Umbilical cord (tissue), 2 donors: ENCODE measurements around the gene MMUT. TPM values are rescaled to one million over a fixed set of nuclear protein-coding genes. Genes with fewer than 3 reads are reported as not detected.
A peak's percentile ranks its signal among the peaks of the same experiment; 100 is the strongest.
"Not testable (repeated sequence)": the region's sequence is repeated elsewhere in the genome, so short reads cannot be mapped to it uniquely, and the experiment has no call there.

Source experiments
- DNase-seq: peaks from one replicate; pipeline ENCODE4 v3.0.0-alpha.2; 2015; ENCODE audit warnings: low spot score
- total RNA-seq: library from RNA; depleted of rRNA; stranded (reverse); fragments of >200 nt; gene quantifications from one replicate; pipeline ENCODE4 v1.2.3, GENCODE V29; 2014; ENCODE audit warnings: low replicate concordance; ENCODE audit not compliant: insufficient read depth

MMUT gene
- 21.4 TPM for total RNA-seq

GRCh38 chr6:49462927-49463611, at the start of gene MMUT, which contains the start of gene CENPQ:
TSS of gene MMUT (minus strand) at chr6:49463253. CDS start at chr6:49459466, 3,787 bp downstream.
TSS of gene CENPQ (plus strand) at chr6:49463370. CDS start at chr6:49470177, 6,807 bp downstream.
- peak; percentile 98 for DNase-seq

GRCh38 chr6:49509342-49509741, 46.3 kb upstream of the MMUT start:
- no peak for DNase-seq

GRCh38 chr6:49506569-49507111, 43.6 kb upstream of the MMUT start:
- no peak for DNase-seq

- DNase-seq = no peak
These were observed 41.6 kb upstream of the MMUT start for GRCh38 chr6:49504666-49505065.

- no peak for DNase-seq
These were observed 36.6 kb upstream of the MMUT start, which contains the start of gene GLYATL3 for GRCh38 chr6:49499623-49500022. TSS of gene GLYATL3 (plus strand) at chr6:49499923. CDS start at chr6:49511991, 12,068 bp downstream.

GRCh38 chr6:49499126-49499525, 36.1 kb upstream of the MMUT start:
- DNase-seq = no peak

- DNase-seq = no peak
These were observed 34.3 kb upstream of the MMUT start for GRCh38 chr6:49497304-49497703.

- DNase-seq = no peak
These were observed 27.6 kb upstream of the MMUT start for GRCh38 chr6:49490633-49491032.

- DNase-seq = not testable (repeated sequence)
These were observed 20.3 kb upstream of the MMUT start for GRCh38 chr6:49483380-49483779.

- not testable (repeated sequence) for DNase-seq
These were observed 18.8 kb upstream of the MMUT start for GRCh38 chr6:49481846-49482245.

GRCh38 chr6:49479308-49479970, 16.4 kb upstream of the MMUT start:
- no peak for DNase-seq

- not testable (repeated sequence) for DNase-seq
These were observed 13.5 kb upstream of the MMUT start for GRCh38 chr6:49476564-49476963.

GRCh38 chr6:49468042-49468441, 5.0 kb upstream of the MMUT start:
- DNase-seq = no peak

GRCh38 chr6:49464691-49465090, 1.6 kb upstream of the MMUT start:
- DNase-seq = no peak

- no peak for DNase-seq
These were observed 537 bp upstream of the MMUT start for GRCh38 chr6:49463612-49463967.

GRCh38 chr6:49462599-49462926, 490 bp downstream of the MMUT start:
- DNase-seq = no peak

- no peak for DNase-seq
These were observed 982 bp downstream of the MMUT start for GRCh38 chr6:49462071-49462470.

GRCh38 chr6:49457771-49458170, 5.3 kb downstream of the MMUT start:
- no peak for DNase-seq

- no peak for DNase-seq
These were observed 8.0 kb downstream of the MMUT start for GRCh38 chr6:49454787-49455709.

- no peak for DNase-seq
These were observed 9.8 kb downstream of the MMUT start for GRCh38 chr6:49453221-49453620.

GRCh38 chr6:49430866-49431265, 32.2 kb downstream of the MMUT start:
- no peak for DNase-seq

- no peak for DNase-seq
These were observed 32.9 kb downstream of the MMUT start for GRCh38 chr6:49430187-49430586.
